ENCODE results near the gene DIRAS3.

DIRAS3 gene

GRCh38 chr1:68081775-68082283 lies 31.4 kb upstream of the DIRAS3 start:
- POLR2A ChIA-PET = no interaction called here
- Histone ChIP-seq H3K36me3 (ENCODE audit: control insufficient read depth in 2 of 2, insufficient read depth in 1 of 2, low read length in 2 of 2) (no peaks in the 10 kb centered on the region), H3K9me3 (ENCODE audit: control insufficient read depth, insufficient read depth, low read depth, low read length) (no peaks in the 10 kb centered on the region), H3K4me1 (ENCODE audit: control insufficient read depth, insufficient read depth, low read length) (no peaks in the 10 kb centered on the region), H3K27ac (ENCODE audit: extremely low read depth, low read depth, low read length) (no peak overlapping the region), H3K4me3 (ENCODE audit: low read depth, low read length) (no peak overlapping the region)
- CTCF ChIA-PET = interaction anchor here (0.6 kb wide), 1 partner anchor 520 kb away, joined by 4 read pairs; no protein-coding TSS in a partner anchor
- TF ChIP-seq ZNF18 (tag by site-specific recombination; IDR thresholded peaks at IDR 0.05) = no peak
- no peak for TF ChIP-seq ZBTB49 (tag by site-specific recombination; IDR thresholded peaks at IDR 0.05; ENCODE audit: low read depth)
- TF ChIP-seq ZNF292 (tag by site-specific recombination; IDR thresholded peaks at IDR 0.05; ENCODE audit: borderline replicate concordance, low read depth) = no peak
- no peak for TF ChIP-seq BCL11B (tag by site-specific recombination; IDR thresholded peaks at IDR 0.05; ENCODE audit: low read depth)
- no peak for TF ChIP-seq ZBTB11 (tag by site-specific recombination; conservative IDR thresholded peaks at IDR 0.05; ENCODE audit: low read depth)
- no peak for TF ChIP-seq ZNF132 (tag by site-specific recombination; IDR thresholded peaks at IDR 0.05; ENCODE audit: borderline replicate concordance)
- TF ChIP-seq EGR2 (tag by site-specific recombination; IDR thresholded peaks at IDR 0.05; ENCODE audit: low read depth) = no peak
- no peak for TF ChIP-seq PATZ1 (tag by site-specific recombination; IDR thresholded peaks at IDR 0.05)
- TF ChIP-seq RBAK (tag by site-specific recombination; IDR thresholded peaks at IDR 0.05) = no peak
- TF ChIP-seq ZNF530 (tag by site-specific recombination; IDR thresholded peaks at IDR 0.05; ENCODE audit: low read depth) = no peak
- TF ChIP-seq HOXD13 (CRISPR knock-in tag; IDR thresholded peaks at IDR 0.05; ENCODE audit: borderline replicate concordance) = no peak

GRCh38 chr1:68078647-68079046 lies 28.2 kb upstream of the DIRAS3 start:
- Histone ChIP-seq H3K9me3 (ENCODE audit: control insufficient read depth, insufficient read depth, low read depth, low read length) (no peaks in the 10 kb centered on the region), H3K4me1 (ENCODE audit: control insufficient read depth, insufficient read depth, low read length) (no peaks in the 10 kb centered on the region), H3K4me3 (ENCODE audit: low read depth, low read length) (no peak overlapping the region), H3K36me3 (ENCODE audit: control insufficient read depth in 2 of 2, insufficient read depth in 1 of 2, low read length in 2 of 2) (no peaks in the 10 kb centered on the region), H3K27ac (ENCODE audit: extremely low read depth, low read depth, low read length) (no peak overlapping the region)
- POLR2A ChIA-PET = no interaction called here
- CTCF ChIA-PET = no interaction called here
- TF ChIP-seq ZNF514 (tag by site-specific recombination; IDR thresholded peaks at IDR 0.05) (no peak), ZNF157 (tag by site-specific recombination; IDR thresholded peaks at IDR 0.05) (no peak), ZNF335 (tag by site-specific recombination; conservative IDR thresholded peaks at IDR 0.05) (no peak), ZNF792 (tag by site-specific recombination; IDR thresholded peaks at IDR 0.05) (no peak), ZNF132 (tag by site-specific recombination; IDR thresholded peaks at IDR 0.05; ENCODE audit: borderline replicate concordance) (no peak), OVOL3 (tag by site-specific recombination; IDR thresholded peaks at IDR 0.05) (no peak), ZNF121 (tag by site-specific recombination; IDR thresholded peaks at IDR 0.05) (no peak), ZBTB7A (tag by site-specific recombination; IDR thresholded peaks at IDR 0.05; ENCODE audit: low read depth) (no peak), GLI2 (tag by site-specific recombination; IDR thresholded peaks at IDR 0.05; ENCODE audit: borderline replicate concordance, low read depth) (no peak), ZNF394 (tag by site-specific recombination; IDR thresholded peaks at IDR 0.05; ENCODE audit: borderline replicate concordance) (no peak)
- TF ChIP-seq, protein P1, sequence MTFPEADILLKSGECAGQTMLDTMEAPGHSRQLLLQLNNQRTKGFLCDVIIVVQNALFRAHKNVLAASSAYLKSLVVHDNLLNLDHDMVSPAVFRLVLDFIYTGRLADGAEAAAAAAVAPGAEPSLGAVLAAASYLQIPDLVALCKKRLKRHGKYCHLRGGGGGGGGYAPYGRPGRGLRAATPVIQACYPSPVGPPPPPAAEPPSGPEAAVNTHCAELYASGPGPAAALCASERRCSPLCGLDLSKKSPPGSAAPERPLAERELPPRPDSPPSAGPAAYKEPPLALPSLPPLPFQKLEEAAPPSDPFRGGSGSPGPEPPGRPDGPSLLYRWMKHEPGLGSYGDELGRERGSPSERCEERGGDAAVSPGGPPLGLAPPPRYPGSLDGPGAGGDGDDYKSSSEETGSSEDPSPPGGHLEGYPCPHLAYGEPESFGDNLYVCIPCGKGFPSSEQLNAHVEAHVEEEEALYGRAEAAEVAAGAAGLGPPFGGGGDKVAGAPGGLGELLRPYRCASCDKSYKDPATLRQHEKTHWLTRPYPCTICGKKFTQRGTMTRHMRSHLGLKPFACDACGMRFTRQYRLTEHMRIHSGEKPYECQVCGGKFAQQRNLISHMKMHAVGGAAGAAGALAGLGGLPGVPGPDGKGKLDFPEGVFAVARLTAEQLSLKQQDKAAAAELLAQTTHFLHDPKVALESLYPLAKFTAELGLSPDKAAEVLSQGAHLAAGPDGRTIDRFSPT (tag by site-specific recombination; IDR thresholded peaks at IDR 0.05) = no peak
- TF ChIP-seq, protein P2, sequence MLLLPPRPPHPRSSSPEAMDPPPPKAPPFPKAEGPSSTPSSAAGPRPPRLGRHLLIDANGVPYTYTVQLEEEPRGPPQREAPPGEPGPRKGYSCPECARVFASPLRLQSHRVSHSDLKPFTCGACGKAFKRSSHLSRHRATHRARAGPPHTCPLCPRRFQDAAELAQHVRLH (tag by site-specific recombination; IDR thresholded peaks at IDR 0.05) = no peak

Measured in HEK293 (cell line).